Osteoblast (primary cell): ENCODE measurements around the gene GREB1L. TPM values are rescaled to one million over a fixed set of nuclear protein-coding genes. Genes with fewer than 3 reads are reported as not detected.

Source experiments
- DNase-seq: peaks from one replicate; pipeline ENCODE4 v3.0.0; 2011; ENCODE audit warnings: low spot score, mixed read lengths; ENCODE audit not compliant: insufficient read length; ENCODE audit errors: missing footprints
- H2AFZ ChIP-seq: 2 replicates; pipeline ENCODE4 v1.6.0; 2011; ENCODE audit warnings: mild to moderate bottlenecking, low read length
- H3K27ac ChIP-seq: 2 replicates; pipeline ENCODE4 v1.5.1; 2011; ENCODE audit warnings: mild to moderate bottlenecking, low read depth, low read length, moderate library complexity
- H3K27me3 ChIP-seq: 2 replicates; pipeline ENCODE4 v1.6.0; 2012; ENCODE audit warnings: mild to moderate bottlenecking, control low read depth, inconsistent platforms, low read length, moderate library complexity; ENCODE audit not compliant: insufficient read depth
- H3K36me3 ChIP-seq: 2 replicates; pipeline ENCODE4 v1.5.1; 2011; ENCODE audit warnings: mild to moderate bottlenecking, low read length, control low read depth, moderate library complexity; ENCODE audit not compliant: insufficient read depth
- H3K4me1 ChIP-seq: 2 replicates; pipeline ENCODE4 v1.5.1; 2011; ENCODE audit warnings: mild to moderate bottlenecking, low read length, control low read depth, moderate library complexity; ENCODE audit not compliant: insufficient read depth
- H3K4me2 ChIP-seq: 2 replicates; pipeline ENCODE4 v1.6.0; 2011; ENCODE audit warnings: mild to moderate bottlenecking, low read length; ENCODE audit not compliant: insufficient read depth
- H3K4me3 ChIP-seq: fragments of 200-600 bp; sonication (generic); 3 replicates; pipeline ENCODE4 v1.5.1; 2012; ENCODE audit warnings: mild to moderate bottlenecking, low read length, inconsistent platforms; ENCODE audit not compliant: insufficient read depth
- H3K79me2 ChIP-seq: 2 replicates; pipeline ENCODE4 v1.6.0; 2012; ENCODE audit warnings: mild to moderate bottlenecking, low read length, control low read depth, inconsistent platforms; ENCODE audit not compliant: insufficient read depth
- H3K9me3 ChIP-seq: 2 replicates; pipeline ENCODE4 v1.5.1; 2011; ENCODE audit warnings: low read depth, low read length, control low read depth
- H4K20me1 ChIP-seq: 2 replicates; pipeline ENCODE4 v1.6.0; 2012; ENCODE audit warnings: mild to moderate bottlenecking, low read length, control low read depth; ENCODE audit not compliant: insufficient read depth
- total RNA-seq: library from RNA; depleted of rRNA; stranded (reverse); fragments of >200 nt; gene quantifications from 2 replicates; pipeline ENCODE4 v1.2.3, GENCODE V29; 2012
- TF ChIP-seq, protein P1 (sequence below): IDR thresholded peaks from 2 replicates; pipeline ENCODE4 v1.5.1; 2011; ENCODE audit warnings: mild to moderate bottlenecking, low read depth, low read length, moderate library complexity; ENCODE audit errors: extremely low read depth

The GREB1L gene
- total RNA-seq, 1 donor = 0.36 TPM

DNA sequence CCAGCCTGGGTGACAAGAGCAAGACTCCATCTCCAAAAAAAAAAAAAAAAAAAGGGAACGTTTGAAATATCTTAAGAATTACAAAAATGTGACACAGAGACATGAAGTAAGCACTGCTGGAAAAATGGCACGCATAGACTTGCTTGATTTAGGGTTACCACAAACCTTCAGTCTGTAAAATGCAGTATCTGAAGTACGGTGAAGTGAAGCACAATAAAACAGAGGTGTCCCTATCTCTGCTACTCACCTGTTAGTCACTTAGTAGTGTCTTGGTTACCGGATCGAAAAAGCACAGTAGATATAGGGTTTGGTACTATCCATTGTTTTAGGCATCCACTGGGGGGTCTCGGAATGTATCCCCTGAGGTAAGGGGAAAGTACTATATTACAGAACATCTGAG is 11.6 kb upstream of the GREB1L start:
- Histone ChIP-seq H3K4me1 (no peaks in the 10 kb centered on the region), H3K27ac (no peak overlapping the region), H3K27me3 (no peaks in the 10 kb centered on the region), H4K20me1 (no peaks in the 10 kb centered on the region), H3K79me2 (no peaks in the 10 kb centered on the region), H3K4me3 (no peak overlapping the region), H3K36me3 (no peaks in the 10 kb centered on the region), H2AFZ (no peak overlapping the region), H3K4me2 (no peak overlapping the region), H3K9me3 (no peaks in the 10 kb centered on the region)
- TF ChIP-seq, protein P1, sequence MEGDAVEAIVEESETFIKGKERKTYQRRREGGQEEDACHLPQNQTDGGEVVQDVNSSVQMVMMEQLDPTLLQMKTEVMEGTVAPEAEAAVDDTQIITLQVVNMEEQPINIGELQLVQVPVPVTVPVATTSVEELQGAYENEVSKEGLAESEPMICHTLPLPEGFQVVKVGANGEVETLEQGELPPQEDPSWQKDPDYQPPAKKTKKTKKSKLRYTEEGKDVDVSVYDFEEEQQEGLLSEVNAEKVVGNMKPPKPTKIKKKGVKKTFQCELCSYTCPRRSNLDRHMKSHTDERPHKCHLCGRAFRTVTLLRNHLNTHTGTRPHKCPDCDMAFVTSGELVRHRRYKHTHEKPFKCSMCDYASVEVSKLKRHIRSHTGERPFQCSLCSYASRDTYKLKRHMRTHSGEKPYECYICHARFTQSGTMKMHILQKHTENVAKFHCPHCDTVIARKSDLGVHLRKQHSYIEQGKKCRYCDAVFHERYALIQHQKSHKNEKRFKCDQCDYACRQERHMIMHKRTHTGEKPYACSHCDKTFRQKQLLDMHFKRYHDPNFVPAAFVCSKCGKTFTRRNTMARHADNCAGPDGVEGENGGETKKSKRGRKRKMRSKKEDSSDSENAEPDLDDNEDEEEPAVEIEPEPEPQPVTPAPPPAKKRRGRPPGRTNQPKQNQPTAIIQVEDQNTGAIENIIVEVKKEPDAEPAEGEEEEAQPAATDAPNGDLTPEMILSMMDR = no peak
- no peak for DNase-seq

DNA sequence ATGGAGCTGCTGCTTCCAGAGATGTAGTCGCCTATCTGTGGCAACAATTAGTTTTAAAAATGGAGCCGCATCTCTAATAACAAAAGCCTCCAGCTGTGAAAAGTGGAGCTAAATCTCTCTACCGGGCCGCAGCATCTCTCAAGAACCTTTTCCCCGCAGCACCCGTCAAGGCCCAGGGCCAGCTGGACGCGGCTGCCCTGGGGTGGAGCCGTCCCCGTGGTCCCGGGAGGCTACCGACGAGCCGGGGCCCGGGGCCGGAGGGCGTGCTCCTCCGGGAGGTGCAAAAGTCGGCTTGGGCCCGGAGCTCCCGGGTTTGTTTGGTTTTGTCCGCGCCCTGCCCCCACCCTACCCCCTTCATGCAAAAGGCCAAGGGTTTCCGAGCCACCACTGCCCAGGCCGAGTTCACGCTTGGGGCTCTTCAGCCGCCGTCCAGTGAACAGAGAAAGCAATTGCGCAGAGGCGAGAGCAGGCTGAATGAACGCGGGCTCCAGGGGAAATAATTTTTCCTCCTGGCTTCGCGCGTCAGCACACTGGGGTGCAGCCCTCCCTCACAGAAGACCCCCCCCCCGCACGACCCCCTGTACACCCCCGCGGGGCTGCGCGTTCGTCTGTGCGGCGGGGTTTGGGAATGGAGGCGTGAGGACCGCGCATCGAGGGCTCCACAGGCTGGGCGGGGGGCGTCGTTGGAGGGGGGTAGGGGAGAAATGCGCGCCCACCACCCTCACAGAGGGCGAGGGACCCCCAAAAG is 557 bp upstream of the GREB1L start:
- Histone ChIP-seq H3K79me2 (no peaks in the 10 kb centered on the region), H4K20me1 (no peaks in the 10 kb centered on the region), H3K27ac (no peak overlapping the region), H3K4me2 (peak overlapping the region; percentile 39), H3K9me3 (no peaks in the 10 kb centered on the region), H3K4me1 (no peaks in the 10 kb centered on the region), H3K36me3 (no peaks in the 10 kb centered on the region), H3K27me3 (peaks cover 66% of the 10 kb centered on the region), H2AFZ (no peak overlapping the region), H3K4me3 (no peak overlapping the region)
- TF ChIP-seq, protein P1 = no peak
- no peak for DNase-seq

DNA sequence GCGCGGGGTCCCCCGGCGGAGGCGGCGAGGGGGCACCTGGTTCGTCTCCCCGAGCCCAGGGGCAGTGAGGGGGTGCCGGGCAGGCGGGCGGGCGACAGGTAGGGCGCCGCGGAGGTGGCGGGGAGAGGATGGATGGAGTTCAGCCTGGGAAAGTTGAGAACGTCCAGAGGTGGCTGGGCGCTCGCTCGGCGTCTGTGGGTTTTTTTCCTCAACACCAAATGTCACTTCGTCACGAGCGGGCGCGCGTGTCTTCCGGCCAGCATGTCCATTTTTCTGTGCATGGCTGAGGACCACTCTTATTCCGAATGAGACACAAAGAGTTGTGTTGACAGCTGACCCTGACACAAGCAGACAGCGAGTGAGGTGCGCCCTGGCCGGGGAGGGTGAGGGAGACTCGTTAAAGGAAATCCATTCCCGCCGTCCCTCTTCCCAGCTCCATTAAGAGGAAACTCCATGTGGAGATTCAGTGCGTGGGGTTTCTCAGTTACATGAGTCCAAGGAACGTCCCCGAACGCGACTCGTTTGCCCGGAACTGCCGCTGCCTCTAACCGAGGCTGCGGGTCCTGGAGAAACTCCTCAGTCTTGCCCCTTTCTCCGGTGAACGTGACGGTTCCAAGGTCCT is 859 bp downstream of the GREB1L start:
- H3K4me2 ChIP-seq = peak overlapping the region; percentile 53
- H4K20me1 ChIP-seq = no peaks in the 10 kb centered on the region
- no peak overlapping the region for H3K27ac ChIP-seq
- no peak for DNase-seq
- peaks cover 66% of the 10 kb centered on the region for H3K27me3 ChIP-seq
- TF ChIP-seq, protein P1 = no peak
- H3K36me3 ChIP-seq = no peaks in the 10 kb centered on the region
- peak overlapping the region; percentile 32 for H2AFZ ChIP-seq
- H3K79me2 ChIP-seq = no peaks in the 10 kb centered on the region
- H3K4me1 ChIP-seq = no peaks in the 10 kb centered on the region
- H3K4me3 ChIP-seq = peak overlapping the region; percentile 25
- H3K9me3 ChIP-seq = no peaks in the 10 kb centered on the region

DNA sequence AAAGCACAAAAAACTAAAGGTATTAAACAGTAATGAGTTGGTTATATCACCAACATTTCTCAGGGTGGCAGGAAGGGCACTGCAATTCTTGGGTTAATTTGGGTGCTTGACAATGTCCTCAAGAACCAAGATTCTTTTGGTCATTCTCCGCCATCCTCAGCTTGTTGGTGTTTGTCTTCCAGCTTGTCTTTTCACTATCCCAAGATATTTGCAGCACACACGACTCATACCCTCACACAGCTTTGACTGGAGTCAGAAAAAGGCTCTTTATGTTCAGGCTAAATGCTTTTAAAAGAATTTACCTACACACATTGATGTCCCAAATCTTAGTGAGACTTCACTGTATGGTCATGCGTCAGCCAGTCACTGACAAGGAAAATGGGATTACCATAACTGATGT is 12.5 kb downstream of the GREB1L start:
- Histone ChIP-seq H3K9me3 (no peaks in the 10 kb centered on the region), H3K36me3 (no peaks in the 10 kb centered on the region), H4K20me1 (no peaks in the 10 kb centered on the region), H2AFZ (no peak overlapping the region), H3K4me3 (no peak overlapping the region), H3K27me3 (peaks cover 6% of the 10 kb centered on the region), H3K4me2 (no peak overlapping the region), H3K79me2 (no peaks in the 10 kb centered on the region), H3K27ac (no peak overlapping the region), H3K4me1 (no peaks in the 10 kb centered on the region)
- TF ChIP-seq, protein P1 = no peak
- no peak for DNase-seq
